SKM-1 (cell line): ENCODE results near the gene PPP1R9B.

Source experiments
- DNase-seq: peaks from one replicate; lab custom pipeline; 2025; ENCODE audit not compliant: unreplicated experiment; lab: John Stamatoyannopoulos, UW

Gene PPP1R9B

DNA sequence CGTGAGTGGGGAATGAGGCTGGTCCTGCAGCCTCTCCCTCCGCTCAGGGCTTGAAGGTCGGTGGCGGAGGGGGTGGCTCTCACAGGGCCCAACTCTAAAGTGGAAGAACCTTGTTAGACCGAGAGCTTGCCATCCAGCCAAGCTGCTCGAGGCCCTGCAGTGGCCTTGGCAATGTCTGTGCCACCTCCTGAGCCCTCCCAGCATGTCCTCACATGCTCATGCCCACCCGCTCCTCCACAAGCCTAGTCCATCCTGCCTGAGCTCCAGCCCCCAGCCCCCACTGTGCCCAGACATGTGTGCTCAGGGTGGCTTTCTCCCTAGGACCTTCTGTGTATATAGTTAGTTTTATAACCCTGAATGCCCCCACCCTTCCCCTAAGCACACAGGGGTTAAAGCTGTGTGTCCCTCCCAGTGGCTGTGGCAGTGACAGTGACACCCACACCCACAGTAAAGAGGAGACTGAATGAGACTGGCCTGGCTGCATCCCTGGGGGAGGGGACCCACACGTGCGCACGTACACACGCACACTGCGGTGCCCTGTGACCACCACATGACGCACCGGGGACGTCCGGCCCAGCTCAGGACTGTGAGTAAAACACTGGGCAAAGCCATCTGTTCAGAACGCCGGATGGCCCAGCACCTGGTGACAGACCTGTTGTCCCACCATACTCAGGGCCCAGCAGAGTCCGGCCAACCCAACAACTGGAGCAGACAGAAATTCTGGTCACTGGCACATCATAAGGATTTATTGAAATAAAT, 39.7 kb downstream of the PPP1R9B start:
- DNase-seq: no peak

DNA sequence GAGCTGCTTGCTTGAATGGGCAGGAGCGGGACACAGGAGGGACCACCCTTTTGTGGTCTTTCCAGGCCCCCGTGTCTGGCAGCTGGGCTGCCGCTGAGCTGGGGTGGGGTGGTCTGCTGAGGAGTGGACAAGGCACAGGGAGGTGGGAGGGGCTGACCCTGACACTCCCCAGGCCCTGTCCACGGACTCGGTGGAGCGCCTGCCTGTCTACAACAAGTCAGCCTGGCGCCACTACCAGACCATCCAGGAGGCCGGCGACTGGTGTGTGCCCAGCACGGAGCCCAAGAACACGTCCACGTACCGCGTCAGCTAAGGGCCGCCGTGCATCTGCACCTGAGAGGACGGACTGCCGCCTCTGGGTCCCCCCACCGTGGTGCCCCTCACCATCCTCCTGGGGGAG, 40.7 kb downstream of the PPP1R9B start:
- DNase-seq: no peak

DNA sequence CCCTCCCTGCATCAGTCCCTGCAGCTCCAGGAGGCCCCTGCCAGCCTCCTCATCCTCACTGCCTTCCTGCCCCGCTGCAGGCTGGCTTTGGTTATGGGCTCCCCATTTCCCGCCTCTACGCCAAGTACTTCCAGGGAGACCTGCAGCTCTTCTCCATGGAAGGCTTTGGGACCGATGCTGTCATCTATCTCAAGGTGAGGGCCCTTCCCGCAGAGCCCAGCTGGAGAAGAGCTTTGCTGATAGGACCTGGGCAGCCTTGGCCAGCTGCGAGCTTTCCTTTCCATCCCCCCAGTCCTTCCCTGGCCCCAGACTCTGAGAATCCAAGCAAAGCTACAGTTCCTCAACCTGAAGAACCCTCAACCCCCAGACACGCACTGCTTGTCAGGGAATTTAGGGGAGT, 41.3 kb downstream of the PPP1R9B start:
- no peak for DNase-seq

DNA sequence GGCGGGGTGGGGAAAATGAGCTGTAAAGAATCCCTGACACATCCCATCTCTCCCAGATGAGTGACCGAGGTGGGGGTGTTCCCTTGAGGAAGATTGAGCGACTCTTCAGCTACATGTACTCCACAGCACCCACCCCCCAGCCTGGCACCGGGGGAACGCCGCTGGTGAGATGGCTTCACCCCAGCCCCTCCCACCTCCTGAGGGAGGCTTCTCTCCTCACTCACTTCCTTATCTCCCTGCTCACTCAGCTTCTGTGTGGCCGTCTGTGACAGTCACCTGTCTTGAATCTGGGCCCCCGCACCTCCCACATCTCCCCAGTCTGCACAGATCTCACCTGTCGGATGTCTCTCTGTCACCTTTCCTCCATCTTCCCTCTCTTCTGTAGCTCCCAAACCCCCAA, 41.9 kb downstream of the PPP1R9B start:
- no peak for DNase-seq

DNA sequence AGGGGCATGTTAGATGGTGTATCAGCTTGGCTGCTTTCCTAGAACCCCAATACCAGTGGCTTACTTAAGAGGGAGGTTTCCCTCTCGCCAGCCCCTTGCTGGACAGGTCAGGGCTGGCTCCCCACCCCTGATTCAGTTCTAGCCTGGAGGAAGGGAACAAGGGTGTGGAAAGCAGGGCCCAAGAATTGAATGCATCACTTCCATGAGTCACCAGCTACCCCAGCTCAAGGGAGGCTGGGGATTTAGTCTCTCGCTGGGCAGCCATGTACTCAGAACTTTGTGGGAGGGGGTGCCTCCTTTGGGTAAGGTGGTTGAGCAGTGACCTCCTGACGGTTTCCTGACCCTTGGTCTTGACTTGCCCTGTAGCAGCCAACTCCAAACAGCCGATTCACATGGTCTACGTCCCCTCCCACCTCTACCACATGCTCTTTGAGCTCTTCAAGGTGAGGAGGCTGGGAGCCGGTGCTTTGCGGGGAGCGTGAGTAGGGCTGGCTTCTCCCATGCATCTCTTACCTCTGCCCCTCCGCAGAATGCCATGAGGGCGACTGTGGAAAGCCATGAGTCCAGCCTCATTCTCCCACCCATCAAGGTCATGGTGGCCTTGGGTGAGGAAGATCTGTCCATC, 42.6 kb downstream of the PPP1R9B start:
- no peak for DNase-seq

DNA sequence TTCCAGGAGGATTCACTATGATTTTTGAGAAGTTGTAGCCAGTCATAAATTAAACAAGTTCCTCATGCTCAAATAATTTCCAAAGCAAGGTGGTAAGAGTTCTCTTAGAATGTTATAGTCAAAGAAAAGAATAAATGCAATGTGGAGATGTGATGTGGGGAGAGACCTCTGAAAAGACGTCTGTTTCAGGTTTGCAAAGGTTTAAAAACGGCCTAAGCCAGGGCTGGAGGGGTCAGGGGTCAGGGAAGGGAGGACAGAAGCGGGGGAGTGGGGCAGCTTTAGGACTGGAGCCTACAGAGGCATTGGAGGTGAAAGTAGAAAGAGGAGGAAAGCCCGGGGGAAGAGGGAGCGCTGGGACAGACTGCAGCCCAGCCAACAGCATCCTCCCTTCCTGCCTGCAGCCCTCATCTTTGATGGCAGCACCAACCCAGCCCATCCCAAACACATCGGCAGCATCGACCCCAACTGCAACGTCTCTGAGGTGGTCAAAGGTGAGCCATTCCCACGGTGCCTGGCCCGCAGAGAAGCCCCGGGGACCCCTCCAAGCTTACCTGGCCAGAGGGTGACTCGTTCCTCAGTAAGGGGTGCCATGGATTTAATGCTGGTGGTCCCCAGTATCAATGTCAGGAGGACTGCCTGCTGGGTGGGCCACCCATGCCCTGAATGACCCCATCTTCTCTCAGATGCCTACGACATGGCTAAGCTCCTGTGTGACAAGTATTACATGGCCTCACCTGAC, 43.9 kb downstream of the PPP1R9B start:
- DNase-seq: no peak

DNA sequence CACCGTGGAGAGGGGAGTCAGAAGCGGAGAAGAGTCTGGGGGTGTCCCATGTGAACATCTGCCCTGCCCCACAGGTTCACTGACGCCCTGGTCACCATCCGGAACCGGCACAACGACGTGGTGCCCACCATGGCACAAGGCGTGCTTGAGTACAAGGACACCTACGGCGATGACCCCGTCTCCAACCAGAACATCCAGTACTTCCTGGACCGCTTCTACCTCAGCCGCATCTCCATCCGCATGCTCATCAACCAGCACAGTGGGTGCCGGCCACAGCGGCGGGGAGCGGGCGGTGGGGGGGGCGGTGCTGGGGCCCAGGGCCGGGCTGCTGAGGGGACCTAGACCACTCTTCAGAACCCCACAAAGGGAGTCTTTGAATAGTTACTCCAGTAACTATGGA, 44.7 kb downstream of the PPP1R9B start:
- no peak for DNase-seq

DNA sequence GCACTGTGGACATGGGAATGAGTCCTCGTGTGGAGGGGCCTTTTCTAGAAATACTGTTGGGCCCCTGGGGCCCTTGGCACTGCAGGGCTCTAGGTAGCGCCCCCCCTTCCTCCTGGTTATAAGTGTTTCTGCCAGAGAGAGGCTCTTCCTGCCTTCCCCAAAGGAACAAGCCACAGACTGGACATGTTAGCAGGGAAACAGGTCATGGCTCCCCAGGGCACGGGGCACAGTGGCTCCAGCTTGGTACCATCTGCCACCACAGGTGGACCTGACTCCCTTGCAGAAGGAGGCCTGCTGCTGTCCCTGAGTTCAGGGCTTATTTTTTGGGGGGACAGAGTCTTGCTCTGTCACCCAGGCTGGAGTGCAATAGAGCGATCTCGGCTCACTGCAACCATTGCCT, 46.5 kb downstream of the PPP1R9B start:
- no peak for DNase-seq

DNA sequence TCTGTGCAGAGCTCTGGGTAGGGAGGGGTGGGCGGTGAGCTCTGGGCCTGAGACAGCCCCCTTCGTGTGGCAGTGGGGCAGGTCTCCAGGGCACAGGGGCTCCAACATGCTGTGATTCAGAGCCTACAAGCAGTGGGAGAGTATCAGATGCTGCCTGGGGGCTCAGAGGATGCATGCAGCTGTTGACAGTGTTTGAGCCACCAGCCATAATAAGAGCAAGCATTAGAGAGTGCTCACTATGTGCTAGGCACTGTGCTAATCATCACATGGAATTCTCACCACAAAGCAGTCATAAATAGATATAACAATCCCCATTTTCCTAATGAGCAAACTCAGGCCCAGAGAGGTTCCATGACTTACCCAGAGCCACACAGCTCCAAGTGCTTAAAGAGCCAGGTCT, 47.2 kb downstream of the PPP1R9B start:
- no peak for DNase-seq

DNA sequence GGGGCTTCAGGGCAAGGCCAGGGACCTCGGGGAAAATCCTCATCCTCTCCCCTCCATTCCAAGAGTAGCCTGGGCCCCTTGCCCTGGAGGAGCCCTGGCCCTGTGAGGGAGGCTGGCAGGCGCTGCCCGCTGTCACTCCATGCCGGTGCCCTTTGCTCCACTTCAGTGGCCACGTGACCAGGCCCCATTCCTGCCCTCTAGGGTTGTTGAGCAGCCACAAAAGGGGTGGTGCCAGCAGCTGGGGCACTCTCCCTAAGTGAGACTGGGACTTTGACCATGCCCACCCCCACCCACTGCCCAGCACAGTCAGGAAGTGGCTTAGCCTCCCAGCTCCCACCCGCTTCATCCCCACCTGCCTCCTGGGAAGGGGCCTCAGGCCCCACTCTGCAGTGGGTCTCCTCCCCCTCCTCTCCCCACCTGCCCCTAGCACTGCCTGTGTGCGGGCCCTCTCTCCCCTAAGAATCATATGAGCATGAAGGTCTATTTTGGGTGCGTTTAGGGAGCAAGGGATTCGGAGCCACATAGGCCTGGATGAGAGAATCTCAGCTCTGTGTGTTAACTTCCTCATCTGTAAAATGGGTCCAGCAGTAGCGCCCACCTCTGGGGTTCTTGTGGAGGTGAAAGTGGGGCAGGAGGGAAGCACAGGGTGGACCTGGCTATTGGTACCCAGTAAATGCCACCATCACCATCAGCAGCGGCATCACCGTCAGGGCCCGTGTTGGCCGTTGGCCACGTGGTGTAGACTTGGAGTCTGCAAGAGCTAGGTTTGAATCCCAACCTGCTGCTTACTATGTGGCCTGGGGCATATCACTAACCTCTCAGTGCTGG, 48.1 kb downstream of the PPP1R9B start:
- DNase-seq: no peak

DNA sequence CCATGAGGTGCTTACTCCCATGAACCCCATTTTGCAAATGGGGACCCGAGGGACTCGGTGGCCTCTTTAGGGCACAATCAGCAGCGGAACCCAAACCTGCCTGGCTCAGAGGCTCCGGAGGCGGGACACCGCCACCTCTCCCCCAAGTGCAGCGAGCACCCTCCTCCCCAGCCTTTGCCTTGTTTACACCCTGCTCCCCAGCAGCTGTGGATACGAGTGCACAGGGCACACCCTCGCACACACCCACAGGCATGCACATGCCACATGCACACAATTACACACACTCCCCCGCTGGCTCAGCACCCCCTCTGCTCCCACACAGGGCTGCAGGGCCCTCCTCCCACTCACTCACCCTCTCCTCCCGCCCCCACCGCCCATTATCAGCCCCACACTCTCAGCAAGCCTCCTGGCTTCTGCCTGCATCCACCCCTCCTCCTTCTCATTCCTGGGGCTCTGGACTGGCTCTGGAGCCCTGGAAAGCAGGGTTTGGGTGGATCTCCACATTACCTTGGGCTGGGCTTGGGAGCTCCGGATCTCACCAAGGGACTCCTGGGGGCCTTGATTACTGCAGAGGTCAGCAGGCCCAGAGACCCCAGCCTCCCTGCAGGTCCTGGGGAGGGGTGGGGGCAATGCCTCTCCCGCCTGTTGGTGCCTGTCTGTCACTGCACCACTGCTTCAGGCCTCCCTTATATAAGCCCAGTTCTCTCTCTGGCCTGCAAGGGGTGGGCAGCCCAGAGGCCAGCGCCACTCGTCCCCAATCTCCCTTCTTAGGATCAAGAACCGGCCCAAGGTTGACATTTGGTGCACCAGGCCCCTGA, 48.9 kb downstream of the PPP1R9B start:
- no peak for DNase-seq

DNA sequence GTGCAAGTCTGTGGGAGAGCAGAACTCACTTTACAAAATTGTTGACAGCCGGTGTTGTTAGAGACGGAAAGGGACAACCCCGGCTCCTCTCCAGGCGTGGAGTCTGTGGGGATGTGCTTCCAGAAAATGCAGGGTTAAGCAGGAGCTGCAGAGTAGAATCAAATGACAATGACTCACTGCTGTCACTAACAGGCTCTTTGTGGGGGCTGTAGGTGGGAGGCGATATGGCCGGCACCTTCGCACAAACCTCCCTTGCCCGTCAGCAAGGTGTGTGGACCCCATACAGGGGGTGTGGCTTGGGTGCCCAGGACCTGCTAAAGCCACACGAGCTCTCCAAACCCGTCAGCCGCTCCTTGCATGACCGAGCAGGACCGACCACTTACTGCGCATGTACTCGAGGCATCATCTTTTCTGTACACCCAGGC, 49.5 kb downstream of the PPP1R9B start:
- no peak for DNase-seq

DNA sequence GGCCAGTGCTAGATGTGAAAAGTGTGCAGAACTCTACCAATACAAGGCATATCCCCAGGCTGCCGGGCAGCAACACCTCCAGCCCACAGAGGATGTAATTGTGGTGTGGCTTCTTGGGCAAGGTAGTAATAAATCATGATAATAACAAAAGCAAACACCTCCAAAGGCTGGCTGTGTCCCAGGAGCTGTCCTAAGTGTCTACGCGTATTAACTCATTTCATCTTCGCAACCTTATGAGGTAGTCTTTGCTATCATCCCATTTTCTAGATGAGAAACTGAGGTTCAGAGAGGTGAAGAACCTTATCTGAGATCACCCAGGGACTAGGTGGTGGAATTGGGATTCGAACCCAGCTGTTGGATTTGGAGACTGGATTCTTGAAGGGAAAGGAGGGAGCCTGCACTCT, 50.0 kb downstream of the PPP1R9B start:
- DNase-seq: no peak

DNA sequence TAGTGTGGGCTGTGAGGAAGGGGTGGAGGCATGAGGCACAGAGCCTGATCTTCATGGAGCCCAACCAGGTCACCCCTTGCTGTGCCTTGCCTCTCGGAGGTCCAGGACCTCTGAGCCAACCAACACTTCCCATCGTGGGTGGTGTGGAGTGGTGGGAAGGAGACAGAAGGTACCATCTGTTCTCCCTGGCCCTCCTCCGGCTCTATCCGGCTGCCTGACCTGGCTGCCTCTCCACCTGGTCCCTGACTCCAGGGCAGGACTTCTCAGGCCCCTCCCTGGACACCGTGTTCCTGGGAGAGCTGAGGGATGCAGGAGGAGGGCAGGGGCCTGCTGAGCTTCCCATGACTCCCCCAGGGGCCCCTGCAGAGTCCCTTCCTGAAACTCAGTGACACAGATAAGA, 51.5 kb downstream of the PPP1R9B start:
- no peak for DNase-seq

DNA sequence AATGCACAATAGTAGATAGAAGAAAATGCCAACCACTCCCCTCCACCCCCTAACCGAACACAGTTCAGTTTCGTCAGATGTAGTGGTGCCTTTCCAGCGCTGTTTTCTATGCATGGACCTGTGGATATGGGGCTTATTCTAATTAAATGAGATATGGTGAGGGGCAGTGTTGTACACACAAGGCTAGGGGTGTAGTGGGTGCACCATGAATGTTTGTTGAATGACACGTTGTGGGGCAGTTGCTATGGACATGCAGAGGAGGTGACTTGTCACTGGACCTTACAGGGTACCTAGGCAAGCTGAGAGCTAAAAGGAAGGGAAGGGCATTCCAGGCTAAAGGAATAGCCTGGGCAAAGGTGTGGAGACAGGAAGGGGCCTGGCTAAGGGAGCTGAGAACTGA, 51.9 kb downstream of the PPP1R9B start:
- no peak for DNase-seq

DNA sequence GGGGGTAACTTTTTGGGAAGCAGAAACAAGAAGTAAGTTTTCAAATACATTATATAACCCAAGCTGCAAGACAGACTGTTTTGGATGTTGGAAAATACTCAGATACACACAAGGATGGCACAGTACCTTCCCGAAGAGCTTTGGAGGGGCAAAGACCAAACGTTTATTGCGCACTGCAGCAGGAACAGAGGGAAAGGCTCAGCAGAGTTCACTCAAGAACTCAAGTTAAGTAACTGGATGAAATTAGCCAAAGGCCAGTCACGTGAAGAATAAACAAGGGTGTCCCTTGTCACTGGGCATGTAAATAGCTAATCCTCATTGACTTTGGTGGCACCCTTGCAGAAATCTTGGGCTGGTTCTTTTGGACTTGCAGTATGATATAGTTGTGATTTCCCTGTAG, 52.6 kb downstream of the PPP1R9B start:
- DNase-seq: no peak

DNA sequence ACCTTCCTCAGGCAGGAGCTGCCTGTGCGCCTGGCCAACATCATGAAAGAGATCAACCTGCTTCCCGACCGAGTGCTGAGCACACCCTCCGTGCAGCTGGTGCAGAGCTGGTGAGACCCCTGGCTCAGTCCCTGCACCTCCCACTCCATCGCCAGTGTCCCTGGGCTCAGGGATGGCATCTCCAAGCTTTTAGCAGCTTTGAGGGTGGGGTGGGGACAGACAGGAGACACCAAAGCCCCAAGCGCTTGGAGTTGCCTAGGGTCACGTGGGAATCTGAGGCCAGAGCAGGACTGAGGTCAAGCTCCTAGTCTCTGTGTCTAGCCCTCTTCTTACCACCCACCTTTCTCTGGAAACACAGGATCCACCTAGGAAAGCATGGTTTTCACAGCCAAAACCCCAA, 53.0 kb downstream of the PPP1R9B start:
- no peak for DNase-seq

DNA sequence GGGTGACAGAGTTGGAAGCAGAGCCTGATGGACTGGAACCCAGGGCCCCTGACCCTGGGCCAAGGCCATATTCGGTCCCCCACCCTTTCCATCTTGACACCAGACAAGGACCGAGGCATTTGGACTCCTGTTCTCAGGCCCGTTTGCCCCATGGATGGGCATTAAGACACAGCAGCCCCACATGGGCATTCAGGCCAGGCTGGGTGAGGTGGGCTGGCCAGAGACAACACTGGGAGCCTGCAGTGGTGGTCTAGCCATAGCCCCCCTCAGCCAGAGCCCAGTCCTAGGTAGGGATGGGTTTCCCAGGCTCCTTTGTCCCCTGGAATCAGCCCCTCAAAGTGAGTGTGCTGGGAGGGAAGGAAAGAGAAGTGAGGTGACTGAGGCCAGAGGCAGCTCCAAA, 53.7 kb downstream of the PPP1R9B start:
- DNase-seq: no peak

DNA sequence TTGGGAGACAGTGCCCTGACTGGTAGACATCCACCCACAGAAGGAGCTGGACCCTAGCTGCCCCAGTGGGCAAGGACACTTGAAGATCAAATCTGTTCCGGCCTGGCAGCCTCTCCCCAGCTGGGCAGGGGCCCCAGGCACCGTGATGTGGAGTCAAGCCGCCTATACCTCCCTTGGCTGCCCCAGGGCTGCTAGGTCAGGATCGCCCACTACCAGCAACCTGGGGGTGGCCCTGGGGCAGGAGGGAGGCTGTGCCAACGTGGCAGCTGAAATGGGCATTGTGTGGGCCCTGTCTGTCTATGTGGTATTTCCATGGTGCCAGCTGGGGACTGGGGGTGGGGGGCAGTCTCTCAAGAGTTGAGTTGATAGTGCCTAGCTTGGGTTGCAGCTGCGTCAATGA, 54.4 kb downstream of the PPP1R9B start:
- DNase-seq: no peak

DNA sequence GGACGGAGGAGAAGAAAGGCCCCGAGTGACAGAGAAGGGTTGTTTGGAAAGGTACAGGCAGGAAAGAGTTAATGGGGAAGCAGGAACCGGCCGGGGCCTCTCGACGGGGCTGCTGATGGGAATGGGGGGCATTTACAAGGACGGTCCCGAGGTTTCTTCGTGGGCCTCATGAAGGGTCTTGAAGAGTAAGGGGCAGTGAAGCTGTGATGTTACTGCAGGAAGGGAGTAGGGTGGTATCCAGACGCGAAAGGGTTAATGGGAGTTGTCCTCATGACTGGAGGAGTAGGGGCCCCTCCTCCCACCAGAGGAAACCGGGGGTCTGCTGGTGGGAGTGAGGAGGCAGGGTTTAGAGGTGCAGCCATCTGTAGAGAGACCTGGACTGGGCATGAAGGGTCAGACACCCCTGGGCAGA, 54.8 kb downstream of the PPP1R9B start:
- DNase-seq: no peak
